Activated CD4-positive, CD25-positive, alpha-beta regulatory T cell (primary cell): ENCODE data around the gene PCBP2.
"Not testable (repeated sequence)": the region's sequence is repeated elsewhere in the genome, so short reads cannot be mapped to it uniquely, and the experiment has no call there.

ENCODE experiments used
- DNase-seq, 4 experiments: peaks; one replicate each; lab custom pipeline; 2025; lab: John Stamatoyannopoulos, UW

Gene PCBP2

DNA sequence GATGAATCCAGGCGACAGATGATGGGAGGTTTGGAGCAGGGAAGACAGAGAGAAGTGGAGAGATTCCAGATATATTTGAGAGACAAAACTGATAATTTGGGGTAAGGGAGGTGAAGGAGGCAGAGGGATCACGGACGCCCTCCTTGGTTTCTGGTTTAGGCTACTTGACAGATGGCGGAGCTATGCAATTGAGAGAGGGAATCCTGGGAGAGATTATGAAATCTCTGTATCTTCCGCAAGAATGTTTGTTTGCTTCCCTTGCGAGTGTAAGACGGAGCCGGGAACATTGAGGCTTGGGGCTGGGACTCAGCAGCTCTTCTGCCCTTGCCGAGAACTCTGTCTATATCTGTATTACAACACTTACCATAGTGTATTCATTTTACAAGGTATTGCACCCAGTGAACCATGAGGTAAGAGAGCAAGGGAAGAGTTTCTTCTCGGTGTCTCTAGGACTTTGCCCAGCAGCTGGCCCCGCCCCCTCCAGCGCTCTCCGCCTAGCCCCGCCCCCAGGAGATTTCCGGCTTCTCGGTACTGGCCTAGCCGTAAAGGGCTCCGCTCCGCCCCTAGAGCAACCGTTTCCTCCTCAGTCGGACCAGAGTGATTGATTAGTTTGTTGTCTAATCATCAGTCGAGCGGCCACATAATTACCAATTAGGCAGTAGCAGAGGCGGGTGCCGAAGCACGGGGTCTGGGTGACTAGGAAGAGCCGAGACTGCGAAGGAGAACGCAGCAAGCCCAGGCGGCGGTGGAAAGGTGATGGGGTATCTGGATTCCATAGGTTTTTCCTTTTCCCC, 10.7 kb upstream of the PCBP2 start, which contains the start of gene PRR13:
PRR13 (plus strand) TSS at position 695 of the 794 bp plus-strand sequence. CDS start 981 bp downstream, outside the sequence.
- DNase-seq, result peak; percentile 93 to 99 (median 96)

DNA sequence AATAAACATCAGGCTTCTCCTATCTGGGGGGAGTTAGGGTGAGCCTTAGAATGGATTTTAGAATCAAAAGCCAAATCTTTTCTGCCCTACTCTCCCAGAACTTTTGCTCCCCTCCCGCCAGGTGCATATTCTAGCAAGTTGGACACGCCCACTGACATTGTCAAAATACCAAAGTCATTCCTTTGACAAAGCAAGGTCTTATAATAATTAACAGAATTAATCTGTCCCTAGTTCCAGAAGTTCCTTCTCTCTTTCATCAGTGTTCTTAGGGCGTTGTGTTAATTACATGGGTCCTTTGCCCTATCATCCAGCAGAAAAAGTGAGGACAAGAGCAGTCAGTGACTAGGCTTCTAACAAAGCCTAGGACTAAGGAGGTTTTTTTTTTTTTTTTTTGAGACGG, 7.9 kb upstream of the PCBP2 start:
- DNase-seq, result no peak

DNA sequence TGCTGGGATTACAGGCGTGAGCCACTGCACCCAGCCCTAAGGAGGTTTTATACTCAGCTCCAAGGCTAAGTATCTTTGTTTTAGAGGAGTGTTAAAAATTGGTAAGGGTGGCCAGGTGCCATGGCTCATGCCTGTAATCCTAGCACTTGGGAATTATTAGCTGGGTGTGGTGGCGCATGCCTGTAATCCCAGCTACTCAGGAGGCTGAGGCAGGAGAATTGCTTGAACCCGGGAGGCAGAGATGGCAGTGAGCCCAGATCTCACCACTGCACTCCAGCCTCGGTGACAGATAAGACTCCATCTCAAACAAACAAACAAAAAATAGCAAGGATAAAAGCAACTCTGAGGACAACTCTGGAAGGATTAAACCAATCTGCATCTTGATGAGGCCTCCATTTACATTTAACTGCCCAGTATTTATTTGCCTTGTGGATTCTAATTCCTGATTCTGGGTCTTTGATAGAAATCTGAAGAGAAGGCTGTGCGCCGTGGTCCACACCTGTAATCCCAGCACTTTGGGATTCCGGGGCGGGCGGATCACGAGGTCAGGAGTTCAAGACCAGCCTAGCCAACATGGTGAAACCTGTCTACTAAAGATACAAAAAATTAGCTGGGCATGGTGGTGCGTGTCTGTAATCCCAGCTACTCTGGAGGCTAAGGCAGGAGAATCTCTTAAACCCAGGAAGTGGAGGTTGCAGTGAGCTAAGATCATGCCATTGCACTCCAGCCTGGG, 7.1 kb upstream of the PCBP2 start:
- not testable (repeated sequence) for DNase-seq

DNA sequence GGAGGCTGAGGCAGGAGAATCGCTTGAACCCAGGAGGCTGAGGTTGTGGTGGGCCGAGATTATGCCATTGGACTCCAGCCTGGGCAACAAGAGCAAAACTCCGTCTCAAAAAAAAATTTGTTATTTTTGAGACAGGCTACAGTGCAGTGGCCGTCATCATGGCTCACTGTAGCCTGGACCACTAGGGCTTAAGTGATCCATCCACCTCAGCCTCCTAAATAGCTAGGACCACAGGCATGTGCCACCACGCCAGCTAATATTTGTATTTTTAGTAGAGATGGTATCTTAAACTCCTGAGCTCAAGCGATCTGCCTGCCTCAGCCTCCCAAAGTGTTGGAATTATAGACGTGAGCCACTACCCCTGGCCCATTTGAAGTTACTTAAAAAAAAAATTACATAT, 966 bp upstream of the PCBP2 start:
- no peak for DNase-seq

DNA sequence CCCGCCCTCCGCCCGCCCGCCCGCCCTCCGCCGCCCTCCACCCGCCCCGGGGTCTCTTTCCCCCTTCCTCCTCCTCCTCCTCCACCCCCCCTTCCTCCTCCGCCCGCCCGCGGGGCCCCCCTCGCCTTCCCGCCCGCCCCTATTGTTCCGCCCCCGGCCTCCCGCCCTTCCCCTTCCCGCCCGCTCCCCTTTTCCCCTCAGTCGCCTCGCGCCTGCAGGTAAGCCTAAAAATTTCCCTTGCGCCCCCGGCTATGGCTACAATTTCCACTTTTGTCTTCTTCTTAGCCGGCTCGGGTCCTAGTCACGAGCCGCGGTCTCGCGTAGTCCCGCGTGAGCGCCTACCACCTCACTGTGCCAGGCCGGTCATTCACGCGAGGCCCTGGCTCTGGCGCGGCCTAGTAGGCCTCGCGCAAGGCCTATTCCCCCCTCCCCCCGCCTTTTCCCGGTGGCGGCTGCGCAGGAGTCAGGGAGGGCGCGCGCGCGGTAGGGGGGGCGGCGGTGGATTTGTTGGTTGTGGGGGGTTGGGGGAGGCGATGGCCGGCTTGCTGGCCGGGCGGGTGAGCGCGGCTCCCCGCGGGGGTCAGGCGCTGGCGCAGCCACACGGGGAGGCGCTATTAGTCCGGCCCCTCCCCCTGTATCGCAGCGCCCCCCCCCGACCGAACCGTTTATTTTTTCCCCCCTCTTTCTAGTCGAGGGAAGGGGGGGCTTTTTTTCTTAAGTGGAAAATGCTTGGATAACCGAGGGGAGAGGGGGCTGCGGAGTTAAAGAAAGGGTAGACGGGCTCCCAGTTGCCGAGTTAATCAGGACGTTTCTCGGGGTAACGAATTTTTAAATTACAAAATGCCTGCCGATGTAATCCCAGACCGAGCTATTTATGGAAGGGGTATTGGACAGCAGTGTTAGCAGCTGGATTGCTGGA, 516 bp downstream of the PCBP2 start:
- DNase-seq, result peak; percentile 59 to 77 (median 73)

DNA sequence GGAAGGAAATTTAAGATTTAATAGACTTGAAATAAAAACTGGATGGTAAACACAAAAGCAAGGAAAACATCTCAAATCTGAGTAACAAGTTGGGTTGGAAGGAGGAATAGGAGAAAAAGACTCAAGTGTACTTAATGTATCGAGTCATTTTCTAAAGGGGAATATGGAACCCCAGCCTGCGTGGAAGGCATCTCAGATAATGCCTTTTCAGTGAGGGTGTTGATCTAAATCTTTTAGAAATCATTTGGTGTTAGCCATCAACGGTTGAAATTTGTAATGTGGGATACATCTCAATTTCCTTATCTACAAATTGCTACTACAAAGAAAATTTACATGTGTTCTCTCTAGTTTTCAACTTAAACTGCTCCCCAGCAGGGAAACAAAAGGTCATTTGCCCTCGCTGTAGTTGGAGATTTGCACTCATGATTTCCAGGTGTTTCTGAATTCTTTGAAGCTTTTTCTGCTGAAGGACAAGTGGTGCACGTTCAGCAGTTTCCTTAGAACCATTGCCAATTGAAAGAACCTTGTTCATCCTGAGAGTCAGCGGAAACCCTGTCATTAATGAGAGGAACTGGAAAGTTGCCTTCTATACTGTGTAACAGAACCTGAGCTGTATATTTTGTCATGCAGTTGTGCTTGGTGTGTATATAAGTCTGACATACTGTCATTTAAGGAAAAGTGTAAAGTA, 2.2 kb downstream of the PCBP2 start:
- DNase-seq, result no peak

DNA sequence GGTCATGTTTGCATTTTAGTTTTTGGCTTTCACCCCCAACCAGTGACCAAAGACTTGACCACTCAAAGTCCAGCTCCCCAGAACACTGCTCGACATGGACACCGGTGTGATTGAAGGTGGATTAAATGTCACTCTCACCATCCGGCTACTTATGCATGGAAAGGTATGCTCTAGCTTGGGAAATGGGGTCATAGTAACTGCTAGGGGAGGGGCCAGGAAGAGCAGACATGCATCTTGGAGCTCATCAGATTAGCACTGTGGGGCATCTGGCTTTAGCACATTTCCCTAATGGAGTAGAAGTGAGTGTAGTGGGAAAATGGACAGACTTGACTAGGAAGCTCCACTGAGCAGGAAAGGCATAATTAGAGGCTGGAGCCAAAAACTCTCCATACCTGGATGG, 2.8 kb downstream of the PCBP2 start:
- no peak for DNase-seq

DNA sequence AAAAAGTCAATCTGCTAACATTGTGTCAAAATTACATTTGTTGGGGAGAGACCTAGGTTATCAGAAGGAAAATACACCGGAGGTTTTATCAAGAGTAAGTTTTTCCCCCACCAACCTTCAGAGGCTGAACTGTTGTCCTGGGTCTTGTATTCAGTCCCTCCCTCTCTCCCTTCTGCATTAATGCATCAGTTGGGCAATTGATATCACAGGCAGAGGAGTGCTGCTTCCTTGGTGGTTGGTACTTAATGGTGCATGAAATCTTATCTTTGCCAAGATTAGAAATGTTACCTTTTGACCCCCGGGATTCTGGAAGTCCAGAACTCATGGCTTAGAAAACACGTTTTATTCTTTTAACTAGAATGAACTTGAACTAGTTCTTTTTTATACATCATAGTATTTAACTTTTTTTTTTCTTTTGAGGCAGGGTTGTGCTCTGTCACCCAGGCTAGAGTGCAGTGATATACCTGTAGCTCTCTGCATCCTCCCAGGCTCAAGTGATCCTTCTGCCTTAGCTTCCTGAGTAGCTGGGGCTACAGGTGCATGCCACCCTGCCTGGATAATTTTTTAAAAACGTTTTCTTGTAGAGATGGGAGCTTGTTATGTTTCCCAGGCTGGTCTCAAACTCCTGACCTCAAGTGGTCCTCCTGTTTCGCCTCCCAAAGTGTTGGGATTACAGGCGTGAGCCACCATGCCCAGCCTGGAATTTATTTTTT, 4.9 kb downstream of the PCBP2 start:
- DNase-seq, result no peak

DNA sequence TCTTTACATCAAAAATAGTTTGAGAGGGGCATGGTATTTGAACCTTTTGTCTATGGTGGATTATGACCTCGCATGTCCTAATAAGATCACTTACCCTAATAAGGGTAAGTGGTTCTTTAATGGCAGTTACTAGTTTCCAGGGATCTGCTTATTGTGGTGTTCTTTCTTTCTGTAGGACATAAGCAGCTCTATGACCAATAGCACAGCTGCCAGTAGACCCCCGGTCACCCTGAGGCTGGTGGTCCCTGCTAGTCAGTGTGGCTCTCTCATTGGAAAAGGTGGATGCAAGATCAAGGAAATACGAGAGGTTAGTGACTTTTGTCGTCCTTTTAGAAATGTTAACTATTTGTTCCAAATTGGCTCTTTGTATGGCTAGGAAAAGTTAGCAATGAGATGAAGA, 7.2 kb downstream of the PCBP2 start:
- no peak for DNase-seq

DNA sequence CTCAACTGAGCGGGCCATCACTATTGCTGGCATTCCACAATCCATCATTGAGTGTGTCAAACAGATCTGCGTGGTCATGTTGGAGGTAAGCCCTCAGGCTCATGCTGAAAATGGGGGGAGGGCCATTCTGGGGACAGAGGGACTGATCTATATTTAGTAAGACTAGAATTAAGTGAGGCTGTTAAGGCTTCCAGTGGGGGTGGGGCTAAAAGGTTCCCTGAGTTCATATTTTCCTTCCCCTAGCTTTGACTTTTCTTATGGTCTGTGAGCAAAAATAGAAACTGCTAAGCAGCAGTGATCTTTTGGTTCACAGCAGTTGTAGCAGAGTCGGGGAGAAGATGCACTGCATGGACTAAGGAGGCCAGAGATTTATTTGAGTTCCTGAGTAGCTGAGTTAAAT, 9.2 kb downstream of the PCBP2 start:
- no peak for DNase-seq

DNA sequence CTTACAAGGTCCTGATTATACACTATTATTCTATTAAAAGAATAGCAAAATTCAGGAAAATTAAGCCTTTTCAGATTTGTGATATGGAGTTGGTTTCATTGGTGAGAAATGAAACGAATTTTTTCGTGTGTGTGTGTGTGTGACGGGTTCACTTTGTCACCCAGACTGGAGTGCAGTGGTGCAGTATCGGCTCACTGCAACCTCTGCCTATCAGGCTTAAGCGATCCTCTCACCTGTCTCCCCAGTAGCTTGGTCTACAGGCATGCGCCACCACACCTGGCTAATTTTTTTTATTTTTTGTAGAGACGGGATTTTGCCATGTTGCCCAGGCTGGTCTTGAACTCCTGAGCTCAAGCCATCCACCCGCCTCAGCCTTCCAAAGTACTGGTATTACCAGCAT, 9.7 kb downstream of the PCBP2 start:
- no peak for DNase-seq

DNA sequence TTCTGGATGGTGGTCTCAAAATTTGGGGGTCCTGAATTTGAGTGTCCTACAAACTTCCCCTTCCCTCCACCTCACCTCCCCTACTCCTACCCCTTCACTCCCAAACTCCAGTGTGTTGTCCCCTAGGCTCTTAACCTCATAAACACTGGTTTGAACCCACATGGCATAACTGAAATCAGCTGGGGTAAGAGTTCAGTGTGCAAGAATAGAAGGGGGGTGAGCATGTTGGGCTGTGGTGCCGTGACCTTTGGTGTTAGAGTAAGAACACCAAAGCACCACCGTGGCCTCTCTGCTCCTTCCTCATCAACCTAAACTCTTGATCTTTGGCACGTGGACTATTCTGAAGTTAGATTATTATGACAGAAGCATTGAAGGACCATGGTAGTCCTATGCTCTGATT, 11.0 kb downstream of the PCBP2 start:
- no peak for DNase-seq

DNA sequence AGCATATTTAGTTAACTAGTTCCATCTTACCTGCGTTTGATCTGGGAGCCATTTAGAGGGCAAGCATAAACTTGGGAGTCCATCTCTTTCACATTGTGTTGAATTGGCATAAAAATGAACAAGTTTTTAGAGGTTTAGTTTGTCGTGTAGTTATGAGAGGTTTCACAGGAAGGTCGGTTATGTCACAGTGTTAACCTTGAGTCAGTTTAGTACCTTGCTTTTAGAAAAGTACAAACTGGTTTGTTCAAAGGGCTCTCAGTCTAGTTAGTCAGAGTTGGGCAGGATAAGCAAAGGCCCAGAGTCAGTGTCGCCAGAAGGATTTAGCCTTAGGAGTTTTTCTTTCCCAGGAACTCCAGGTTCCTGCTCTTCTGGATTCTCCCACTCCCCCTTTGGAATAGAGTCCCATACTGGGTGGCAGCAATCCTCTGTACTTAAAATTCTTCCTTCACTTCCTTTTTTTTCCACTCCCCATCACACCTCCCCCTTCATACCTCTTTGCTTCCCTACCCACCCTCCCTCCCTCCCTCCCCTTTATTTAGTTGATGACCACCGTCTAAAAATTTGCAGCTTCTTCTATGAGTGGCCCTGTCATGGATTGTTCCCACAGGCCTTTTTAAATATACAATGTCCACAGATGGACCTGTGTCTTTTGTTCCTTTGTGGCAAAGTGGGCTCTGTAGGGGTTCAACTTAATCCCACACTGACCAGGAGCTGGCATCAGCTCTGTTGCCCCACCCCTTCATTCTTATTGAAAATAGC, 12.1 kb downstream of the PCBP2 start:
- DNase-seq, result no peak

DNA sequence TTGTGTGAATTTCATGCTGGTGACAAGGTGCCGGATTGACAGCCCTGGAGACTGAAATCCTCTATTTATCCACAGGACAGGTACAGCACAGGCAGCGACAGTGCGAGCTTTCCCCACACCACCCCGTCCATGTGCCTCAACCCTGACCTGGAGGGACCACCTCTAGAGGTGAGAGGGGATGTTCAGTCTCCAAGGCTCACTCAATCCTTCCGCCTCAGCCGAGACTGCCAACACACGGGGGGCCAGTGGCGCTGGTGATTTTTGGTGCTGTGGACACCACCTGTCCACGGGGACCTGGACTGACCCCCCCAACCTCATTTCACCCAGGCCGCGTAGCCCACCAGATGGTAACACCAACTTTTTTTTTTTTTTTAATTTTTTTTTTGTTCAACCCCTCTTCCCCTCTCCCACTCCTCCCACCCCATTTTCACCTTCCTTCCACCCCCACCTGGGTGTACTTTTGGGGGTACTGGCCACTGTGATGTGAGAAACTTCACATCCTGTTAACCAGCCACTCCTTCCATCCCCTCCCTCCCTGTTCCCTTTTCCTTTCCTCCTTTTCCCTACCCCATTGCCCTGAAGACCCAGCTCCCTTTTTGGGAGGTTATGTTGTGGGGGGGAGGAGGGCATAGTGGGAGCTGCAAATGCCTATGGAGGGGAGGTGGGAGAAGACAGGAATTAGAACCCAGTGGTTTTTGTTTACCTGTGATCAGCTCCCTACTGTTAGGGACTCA, 12.9 kb downstream of the PCBP2 start:
- no peak for DNase-seq

DNA sequence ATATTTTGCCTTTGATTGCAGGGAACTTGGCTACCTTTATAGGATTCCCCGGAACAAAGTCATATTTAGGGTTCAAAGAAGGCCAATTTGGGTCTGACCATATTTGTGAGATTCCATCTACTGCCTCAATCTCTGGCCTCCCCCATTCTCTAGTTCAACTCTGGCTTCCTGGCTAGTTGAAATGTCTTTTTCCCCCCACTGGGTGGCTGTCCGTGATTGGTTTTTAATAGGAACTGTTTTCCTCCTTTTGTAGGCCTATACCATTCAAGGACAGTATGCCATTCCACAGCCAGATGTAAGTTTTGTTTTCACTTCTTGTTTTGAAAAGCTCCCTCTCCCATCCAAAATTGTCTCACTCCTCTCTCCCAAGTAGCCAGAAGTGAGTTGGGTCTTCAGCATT, 13.8 kb downstream of the PCBP2 start:
- no peak for DNase-seq

DNA sequence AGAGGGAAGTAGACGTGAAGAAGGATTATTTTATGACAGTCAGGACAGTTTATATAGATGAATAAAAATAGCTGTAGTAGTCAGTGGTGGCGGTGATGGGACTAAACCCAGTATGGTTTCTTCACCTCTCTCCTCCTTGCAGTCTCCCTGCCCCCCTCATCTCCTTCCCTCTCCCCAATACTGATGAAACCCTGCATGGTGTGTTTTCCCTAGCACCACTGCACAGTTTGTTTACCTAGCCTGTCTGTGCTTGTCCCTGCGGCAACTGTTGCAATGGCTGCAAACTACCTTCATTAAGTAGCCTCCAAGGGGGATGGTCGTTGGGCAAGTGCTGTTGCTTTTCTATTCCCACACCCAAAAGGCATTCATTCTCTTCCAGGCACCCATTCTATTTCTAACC, 14.7 kb downstream of the PCBP2 start:
- DNase-seq, result no peak

DNA sequence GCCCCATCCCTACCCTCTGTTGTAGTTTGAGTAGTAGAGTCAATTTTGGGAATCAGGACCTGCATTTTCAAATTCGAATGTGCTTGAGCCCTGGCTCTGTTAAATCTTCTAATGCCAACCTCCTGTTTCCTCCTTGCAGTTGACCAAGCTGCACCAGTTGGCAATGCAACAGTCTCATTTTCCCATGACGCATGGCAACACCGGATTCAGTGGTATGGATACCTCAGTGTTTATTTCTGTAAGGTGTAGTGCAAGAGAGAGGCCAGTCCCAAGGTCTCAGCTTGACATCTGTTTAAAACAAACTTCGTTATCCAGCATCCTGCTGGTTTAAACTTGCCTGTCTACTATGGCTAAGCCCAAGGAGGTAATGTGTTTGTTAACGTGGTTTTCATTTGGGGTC, 15.2 kb downstream of the PCBP2 start:
- no peak for DNase-seq

DNA sequence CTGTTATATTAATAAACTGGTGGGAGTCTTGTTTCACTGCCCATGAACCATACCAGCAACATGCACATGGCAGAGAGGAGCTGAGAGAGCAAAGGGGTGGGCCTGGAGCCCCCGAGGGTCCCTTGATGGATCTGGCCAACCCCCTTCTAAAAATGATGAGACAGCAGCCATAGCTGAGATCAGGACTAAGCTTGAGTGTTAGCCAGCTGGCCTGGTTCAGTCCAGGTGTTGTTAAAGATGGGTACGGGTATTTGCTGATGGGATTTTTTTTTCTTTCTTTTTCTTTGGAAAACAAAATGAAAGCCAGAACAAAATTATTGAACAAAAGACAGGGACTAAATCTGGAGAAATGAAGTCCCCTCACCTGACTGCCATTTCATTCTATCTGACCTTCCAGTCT, 16.0 kb downstream of the PCBP2 start:
- no peak for DNase-seq

DNA sequence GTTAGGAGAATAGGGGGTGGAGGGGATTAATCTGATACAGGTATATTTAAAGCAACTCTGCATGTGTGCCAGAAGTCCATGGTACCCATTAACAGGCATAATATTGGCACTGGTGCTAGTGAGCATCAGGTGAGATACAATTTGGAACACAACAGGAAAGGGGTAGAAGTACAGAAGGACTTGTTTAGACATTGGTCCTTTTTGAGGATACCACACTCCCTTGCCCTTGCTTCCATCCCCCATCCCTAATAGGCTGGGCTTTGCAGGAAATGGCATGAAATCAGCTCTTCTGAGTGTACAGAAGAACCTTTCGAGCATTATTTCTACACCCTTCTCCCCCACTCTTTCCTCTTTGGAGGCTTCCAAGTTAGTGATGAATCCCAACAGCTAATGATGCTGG, 16.4 kb downstream of the PCBP2 start:
- no peak for DNase-seq
